Measurements from ENCODE around the gene CPA4.

Gene CPA4

DNA sequence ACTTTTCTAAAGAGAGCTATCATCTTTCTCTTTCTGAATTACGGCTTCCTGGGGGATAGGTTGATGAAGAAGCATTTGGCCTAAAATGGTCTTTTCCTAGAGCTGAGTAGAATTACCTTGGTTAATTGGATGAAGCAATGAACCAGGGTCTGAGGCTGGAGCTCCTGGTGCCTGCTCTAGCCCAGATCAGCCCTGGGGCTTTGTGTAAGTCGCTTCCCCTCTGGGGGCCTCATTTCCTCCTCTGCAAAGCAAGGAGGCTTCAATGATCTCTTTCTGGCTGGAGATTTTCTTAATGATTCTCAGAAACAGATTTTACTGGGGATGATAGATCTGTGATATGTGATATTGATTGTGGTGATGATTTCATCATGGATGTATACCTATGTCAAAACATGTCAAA lies 29.8 kb upstream of the CPA4 start:
- no peak overlapping the region for H3K4me3 ChIP-seq (replicated peaks; ENCODE audit: low read depth, low read length)
- no peak for DNase-seq (ENCODE audit: low read depth)
- no peak for TF ChIP-seq CTCF (IDR thresholded peaks at IDR 0.05; ENCODE audit: low read length, missing control alignments)

DNA sequence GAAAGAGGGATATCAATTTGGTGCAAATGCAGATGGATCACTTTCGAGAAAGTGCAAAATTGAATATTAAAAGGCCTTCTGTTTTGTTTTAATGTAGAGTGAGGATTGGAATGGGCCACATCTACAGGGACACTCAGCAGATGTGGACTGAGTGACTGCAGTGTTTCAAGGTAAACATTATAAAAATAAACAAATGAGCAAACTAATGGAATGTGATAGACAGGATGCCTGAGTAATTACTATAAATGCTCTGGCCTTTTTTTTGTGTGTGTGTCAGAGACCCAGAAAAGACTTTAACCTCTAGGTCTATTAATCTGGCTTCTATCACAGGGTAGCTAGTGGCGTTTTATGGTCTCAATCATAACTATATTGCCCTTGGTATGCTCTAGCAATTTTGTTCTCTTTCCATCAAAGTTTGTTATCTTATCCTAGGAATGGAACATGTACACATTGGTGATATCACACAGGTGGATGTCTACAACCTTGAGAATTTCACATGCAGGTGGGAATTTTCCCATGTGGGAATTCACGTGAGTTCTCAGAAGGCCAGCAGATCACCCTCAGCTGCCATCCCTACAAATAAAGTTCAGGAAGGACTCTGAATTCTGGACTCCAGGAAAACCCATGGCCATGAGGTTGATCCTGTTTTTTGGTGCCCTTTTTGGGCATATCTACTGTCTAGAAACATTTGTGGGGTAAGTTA lies 26.6 kb upstream of the CPA4 start, which contains the start of gene CPA2:
CPA2 (plus strand) TSS at position 606 of the 703 bp plus-strand sequence; CDS start at position 625, 19 bp downstream.
- DNase-seq (ENCODE audit: low read depth): no peak
- H3K4me3 ChIP-seq (replicated peaks; ENCODE audit: low read depth, low read length): no peak within 1 kb of the TSS
- TF ChIP-seq CTCF (IDR thresholded peaks at IDR 0.05; ENCODE audit: low read length, missing control alignments): no peak

DNA sequence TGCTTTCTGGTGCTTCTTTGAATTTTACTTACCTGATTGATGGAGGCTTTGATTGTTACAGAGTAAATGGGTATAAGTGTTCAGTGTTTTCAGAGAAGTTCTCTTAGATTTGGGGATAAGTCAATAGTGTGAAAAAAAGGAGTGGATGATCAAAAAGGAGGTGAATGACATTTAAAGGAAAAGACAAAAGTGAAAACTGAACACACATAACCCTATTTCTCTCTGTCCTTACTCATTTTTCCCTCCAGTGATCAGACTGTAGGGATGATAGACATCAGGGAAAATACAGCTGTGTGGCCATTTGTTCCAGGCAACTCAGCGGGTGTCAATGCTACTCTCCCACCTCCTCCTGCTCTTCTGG lies 26.0 kb upstream of the CPA4 start:
- no peak for TF ChIP-seq CTCF (IDR thresholded peaks at IDR 0.05; ENCODE audit: low read length, missing control alignments)

GRCh38 chr7:130268463-130269317 lies 24.3 kb upstream of the CPA4 start:
- H3K4me3 ChIP-seq (replicated peaks; ENCODE audit: low read depth, low read length): no peak overlapping the region
- DNase-seq (ENCODE audit: low read depth): no peak
- TF ChIP-seq CTCF (IDR thresholded peaks at IDR 0.05; ENCODE audit: low read length, missing control alignments): no peak

More for the DNA sequence above, 26.0 kb upstream of the CPA4 start:
- DNase-seq (ENCODE audit: low read depth): no peak
- no peak overlapping the region for H3K4me3 ChIP-seq (replicated peaks; ENCODE audit: low read depth, low read length)

DNA sequence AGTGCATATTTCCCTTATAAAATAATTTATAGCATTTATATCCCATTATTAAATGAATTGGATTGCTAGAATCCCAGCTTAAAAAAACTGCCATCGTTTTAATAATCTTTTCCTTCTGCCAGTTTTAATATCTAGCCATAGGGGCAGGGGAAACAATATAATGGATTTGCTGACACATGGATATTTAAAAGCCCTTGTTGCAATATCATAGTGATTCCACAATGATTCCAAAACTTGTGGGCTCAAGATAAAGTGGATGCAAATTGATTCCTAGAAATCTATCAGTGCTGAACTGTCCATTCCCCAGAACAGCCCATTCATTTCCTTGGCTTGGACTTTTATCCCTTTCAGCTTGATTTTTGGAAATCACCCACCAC lies 23.7 kb upstream of the CPA4 start:
- TF ChIP-seq CTCF (IDR thresholded peaks at IDR 0.05; ENCODE audit: low read length, missing control alignments): no peak
- DNase-seq (ENCODE audit: low read depth): no peak

DNA sequence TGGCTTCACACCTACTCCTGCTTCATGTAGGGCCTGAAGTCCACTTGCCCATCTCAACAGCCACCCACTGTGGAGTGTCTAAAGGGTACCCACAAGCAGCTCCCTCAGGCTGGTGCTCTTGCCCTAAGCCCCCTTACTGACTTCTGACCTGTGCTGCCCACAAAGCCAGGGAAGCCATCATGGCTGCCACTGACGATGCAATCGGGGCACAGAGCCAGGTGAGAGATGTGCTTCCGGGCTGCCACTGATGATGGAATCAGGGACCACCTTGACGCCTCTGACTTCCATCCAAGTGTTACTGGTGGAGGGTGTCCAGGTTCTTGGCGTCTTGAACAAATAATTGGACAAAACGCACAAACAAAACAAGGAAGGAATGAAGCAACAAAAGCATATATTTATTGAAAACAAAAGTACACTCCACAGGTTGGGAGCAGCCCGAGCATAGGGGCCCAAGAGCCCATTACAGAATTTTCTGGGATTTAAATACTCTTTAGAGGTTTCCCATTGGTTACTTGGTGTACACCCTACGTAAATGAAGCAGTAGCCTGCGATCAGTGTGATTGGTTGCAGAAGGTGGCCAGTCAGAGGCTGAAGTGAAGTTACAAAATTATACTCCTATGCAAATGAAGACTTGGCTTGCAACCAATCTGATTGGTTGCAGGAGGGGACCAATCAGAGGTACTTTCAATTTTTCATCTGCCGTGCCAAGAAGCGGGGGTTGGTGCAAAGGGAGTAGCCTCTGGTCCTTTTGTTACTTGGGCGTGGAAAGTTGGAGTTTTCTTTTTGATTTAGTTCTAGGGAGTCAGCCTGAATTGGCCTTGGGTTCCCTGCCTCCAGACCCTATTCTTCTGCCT lies 21.8 kb upstream of the CPA4 start:
- TF ChIP-seq CTCF (IDR thresholded peaks at IDR 0.05; ENCODE audit: low read length, missing control alignments): no peak
- no peak overlapping the region for H3K4me3 ChIP-seq (replicated peaks; ENCODE audit: low read depth, low read length)
- DNase-seq (ENCODE audit: low read depth): no peak

More for the DNA sequence above, 23.7 kb upstream of the CPA4 start:
- no peak overlapping the region for H3K4me3 ChIP-seq (replicated peaks; ENCODE audit: low read depth, low read length)
